Osteocyte (in vitro differentiated cells): ENCODE data around the gene TLCD2. TPM values are rescaled to one million over a fixed set of nuclear protein-coding genes. Genes with fewer than 3 reads are reported as not detected.

Experiments
- DNase-seq: peaks from one replicate; pipeline ENCODE4 v3.0.0; 2021; ENCODE audit warnings: mixed read lengths; ENCODE audit not compliant: unreplicated experiment; ENCODE audit errors: extremely low spot score
- H3K27ac Mint-ChIP-seq: one replicate; pipeline ENCODE4 v1.8.0; 2021; ENCODE audit warnings: mild to moderate bottlenecking, mixed read lengths; ENCODE audit not compliant: unreplicated experiment
- H3K27me3 Mint-ChIP-seq: one replicate; pipeline ENCODE4 v1.8.0; 2021; ENCODE audit warnings: mixed read lengths; ENCODE audit not compliant: unreplicated experiment
- H3K36me3 Mint-ChIP-seq: one replicate; pipeline ENCODE4 v1.8.0; 2021; ENCODE audit warnings: mixed read lengths; ENCODE audit not compliant: unreplicated experiment
- H3K4me1 Mint-ChIP-seq: one replicate; pipeline ENCODE4 v1.8.0; 2021; ENCODE audit warnings: mixed read lengths; ENCODE audit not compliant: unreplicated experiment
- H3K4me3 Mint-ChIP-seq: one replicate; pipeline ENCODE4 v1.8.0; 2021; ENCODE audit warnings: mild to moderate bottlenecking, moderate library complexity, mixed read lengths; ENCODE audit not compliant: unreplicated experiment
- H3K9me3 Mint-ChIP-seq: one replicate; pipeline ENCODE4 v1.8.0; 2021; ENCODE audit warnings: mixed read lengths; ENCODE audit not compliant: unreplicated experiment
- CTCF ChIP-seq: fragments of 200-600 bp; sonication (generic); IDR thresholded peaks from 2 replicates; pipeline ENCODE4 v1.5.0; 2021; ENCODE audit warnings: antibody characterized with exemption, mild to moderate bottlenecking, moderate library complexity
- total RNA-seq: library from RNA; stranded (reverse); gene quantifications from 2 replicates; pipeline ENCODE4 v1.2.1, GENCODE V29; 2021

The TLCD2 gene
- total RNA-seq, 1 donor from 2014 or later, result 4.2 TPM

GRCh38 chr17:1754430-1755112 lies 44.4 kb upstream of the TLCD2 start:
- TF ChIP-seq CTCF, result no peak
- Mint-ChIP-seq H3K9me3 (no peaks in the 10 kb centered on the region), H3K4me3 (no peak overlapping the region), H3K27ac (peak overlapping the region; percentile 18), H3K27me3 (no peaks in the 10 kb centered on the region), H3K36me3 (no peaks in the 10 kb centered on the region), H3K4me1 (peaks cover 36% of the 10 kb centered on the region)
- no peak for DNase-seq

- peak overlapping the region; percentile 18 for H3K27ac Mint-ChIP-seq
Measured at GRCh38 chr17:1753767-1754429, 43.7 kb upstream of the TLCD2 start.

GRCh38 chr17:1752425-1753262 lies 42.5 kb upstream of the TLCD2 start:
- Mint-ChIP-seq H3K4me3 (no peak overlapping the region), H3K27me3 (no peaks in the 10 kb centered on the region), H3K27ac (peak overlapping the region; percentile 57), H3K4me1 (peaks cover 36% of the 10 kb centered on the region), H3K9me3 (no peaks in the 10 kb centered on the region), H3K36me3 (no peaks in the 10 kb centered on the region)
- TF ChIP-seq CTCF, result no peak
- no peak for DNase-seq

More at GRCh38 chr17:1753767-1754429, 43.7 kb upstream of the TLCD2 start:
- H3K27me3 Mint-ChIP-seq, result no peaks in the 10 kb centered on the region
- H3K9me3 Mint-ChIP-seq, result no peaks in the 10 kb centered on the region
- no peak for DNase-seq
- H3K4me1 Mint-ChIP-seq, result peaks cover 36% of the 10 kb centered on the region
- H3K4me3 Mint-ChIP-seq, result no peak overlapping the region
- TF ChIP-seq CTCF, result no peak
- H3K36me3 Mint-ChIP-seq, result no peaks in the 10 kb centered on the region

GRCh38 chr17:1750628-1751027 lies 40.5 kb upstream of the TLCD2 start:
- no peaks in the 10 kb centered on the region for H3K9me3 Mint-ChIP-seq
- H3K4me3 Mint-ChIP-seq, result no peak overlapping the region
- no peaks in the 10 kb centered on the region for H3K27me3 Mint-ChIP-seq
- no peak for TF ChIP-seq CTCF
- no peaks in the 10 kb centered on the region for H3K36me3 Mint-ChIP-seq
- DNase-seq, result no peak
- H3K4me1 Mint-ChIP-seq, result peaks cover 32% of the 10 kb centered on the region
- no peak overlapping the region for H3K27ac Mint-ChIP-seq
